Measurements from ENCODE around the gene CAPN15. TPM values are rescaled to one million over a fixed set of nuclear protein-coding genes. Genes with fewer than 3 reads are reported as not detected.
A peak's percentile ranks its signal among the peaks of the same experiment; 100 is the strongest.

The CAPN15 gene
- total RNA-seq, 2 donors from 2014 or later, result 55.3 to 76.1 TPM

GRCh38 chr16:578870-579405 lies 51.4 kb downstream of the CAPN15 start:
- no peaks in the 10 kb centered on the region for H3K4me1 Mint-ChIP-seq
- Histone ChIP-seq H3K9ac (ENCODE audit: extremely low read depth, low read length, poor library complexity, severe bottlenecking) (no peak overlapping the region), H3K4me3 (ENCODE audit: low read length) (no peak overlapping the region), H3K36me3 (ENCODE audit: control insufficient read depth, insufficient read depth, low read length) (no peaks in the 10 kb centered on the region), H3K27me3 (ENCODE audit: control insufficient read depth, insufficient read depth, low read length, poor library complexity, severe bottlenecking) (no peaks in the 10 kb centered on the region), H3K27ac (ENCODE audit: low read depth, low read length) (no peak overlapping the region), H3K4me1 (ENCODE audit: control insufficient read depth, insufficient read depth, low read length) (no peaks in the 10 kb centered on the region), H3K9me3 (ENCODE audit: control insufficient read depth, low read length) (no peaks in the 10 kb centered on the region)
- H3K36me3 Mint-ChIP-seq (ENCODE audit: low read depth), result peaks cover 8% of the 10 kb centered on the region
- no peak overlapping the region for H3K4me3 Mint-ChIP-seq
- H3K27me3 Mint-ChIP-seq (ENCODE audit: insufficient read depth), result no peaks in the 10 kb centered on the region
- peak; percentile 95 for TF ChIP-seq CTCF (conservative IDR thresholded peaks at IDR 0.05)
- 43 to 44% methylated on average over 23 to 34 of the region's 34 CpGs for WGBS, 2 experiments (ENCODE audit: insufficient coverage in 1 of 2, insufficient read length in 1 of 2)
- H3K9me3 Mint-ChIP-seq, result no peaks in the 10 kb centered on the region
- DNase-seq, result peak; percentile 92
- no peak overlapping the region for H3K27ac Mint-ChIP-seq

GRCh38 chr16:580141-580945 lies 52.8 kb downstream of the CAPN15 start:
- Mint-ChIP-seq H3K9me3 (no peaks in the 10 kb centered on the region), H3K27ac (no peak overlapping the region), H3K4me3 (no peak overlapping the region), H3K27me3 (ENCODE audit: insufficient read depth) (peaks cover 2% of the 10 kb centered on the region), H3K36me3 (ENCODE audit: low read depth) (peaks cover 8% of the 10 kb centered on the region), H3K4me1 (no peaks in the 10 kb centered on the region)
- Histone ChIP-seq H3K9ac (ENCODE audit: extremely low read depth, low read length, poor library complexity, severe bottlenecking) (no peak overlapping the region), H3K27me3 (ENCODE audit: control insufficient read depth, insufficient read depth, low read length, poor library complexity, severe bottlenecking) (no peaks in the 10 kb centered on the region), H3K27ac (ENCODE audit: low read depth, low read length) (no peak overlapping the region), H3K4me1 (ENCODE audit: control insufficient read depth, insufficient read depth, low read length) (no peaks in the 10 kb centered on the region), H3K4me3 (ENCODE audit: low read length) (no peak overlapping the region), H3K9me3 (ENCODE audit: control insufficient read depth, low read length) (no peaks in the 10 kb centered on the region), H3K36me3 (ENCODE audit: control insufficient read depth, insufficient read depth, low read length) (no peaks in the 10 kb centered on the region)
- WGBS, 2 experiments (ENCODE audit: insufficient coverage in 1 of 2, insufficient read length in 1 of 2), result 93 to 96% methylated on average over 25 to 27 of the region's 27 CpGs
- no peak for TF ChIP-seq CTCF (conservative IDR thresholded peaks at IDR 0.05)
- no peak for DNase-seq

- Histone ChIP-seq H3K36me3 (ENCODE audit: control insufficient read depth, insufficient read depth, low read length) (no peaks in the 10 kb centered on the region), H3K9ac (ENCODE audit: extremely low read depth, low read length, poor library complexity, severe bottlenecking) (no peak overlapping the region), H3K9me3 (ENCODE audit: control insufficient read depth, low read length) (no peaks in the 10 kb centered on the region), H3K27ac (ENCODE audit: low read depth, low read length) (no peak overlapping the region), H3K4me3 (ENCODE audit: low read length) (no peak overlapping the region), H3K4me1 (ENCODE audit: control insufficient read depth, insufficient read depth, low read length) (no peaks in the 10 kb centered on the region), H3K27me3 (ENCODE audit: control insufficient read depth, insufficient read depth, low read length, poor library complexity, severe bottlenecking) (peaks cover 6% of the 10 kb centered on the region)
- H3K9me3 Mint-ChIP-seq, result no peaks in the 10 kb centered on the region
- peaks cover 8% of the 10 kb centered on the region for H3K36me3 Mint-ChIP-seq (ENCODE audit: low read depth)
- 95% methylated on average over 19 of the region's 19 CpGs for WGBS, 2 experiments (ENCODE audit: insufficient coverage in 1 of 2, insufficient read length in 1 of 2)
- no peak overlapping the region for H3K4me3 Mint-ChIP-seq
- TF ChIP-seq CTCF (conservative IDR thresholded peaks at IDR 0.05), result no peak
- no peak for DNase-seq
- peaks cover 9% of the 10 kb centered on the region for H3K27me3 Mint-ChIP-seq (ENCODE audit: insufficient read depth)
- no peak overlapping the region for H3K27ac Mint-ChIP-seq
- no peaks in the 10 kb centered on the region for H3K4me1 Mint-ChIP-seq
Measured at GRCh38 chr16:580946-581498, 53.5 kb downstream of the CAPN15 start.

Measured in endodermal cell (in vitro differentiated cells).